ES-I3 (cell line): ENCODE results near the gene SLPI.

Source experiments
- H3K36me3 ChIP-seq: 2 replicates; pipeline ENCODE4 v1.6.1; 2013; ENCODE audit warnings: mild to moderate bottlenecking, low read length, control low read depth, moderate library complexity; ENCODE audit not compliant: insufficient read depth
- H3K4me1 ChIP-seq: 2 replicates; pipeline ENCODE4 v1.6.1; 2013; ENCODE audit warnings: mild to moderate bottlenecking, control low read depth, low read length; ENCODE audit not compliant: insufficient read depth
- H3K9ac ChIP-seq: 2 replicates; pipeline ENCODE4 v1.6.1; 2013; ENCODE audit warnings: low read depth, mild to moderate bottlenecking, low read length, moderate library complexity
- H3K9me3 ChIP-seq: 2 replicates; pipeline ENCODE4 v1.6.1; 2013; ENCODE audit warnings: mild to moderate bottlenecking, low read length, moderate library complexity; ENCODE audit not compliant: control insufficient read depth, insufficient read depth

Gene SLPI

DNA sequence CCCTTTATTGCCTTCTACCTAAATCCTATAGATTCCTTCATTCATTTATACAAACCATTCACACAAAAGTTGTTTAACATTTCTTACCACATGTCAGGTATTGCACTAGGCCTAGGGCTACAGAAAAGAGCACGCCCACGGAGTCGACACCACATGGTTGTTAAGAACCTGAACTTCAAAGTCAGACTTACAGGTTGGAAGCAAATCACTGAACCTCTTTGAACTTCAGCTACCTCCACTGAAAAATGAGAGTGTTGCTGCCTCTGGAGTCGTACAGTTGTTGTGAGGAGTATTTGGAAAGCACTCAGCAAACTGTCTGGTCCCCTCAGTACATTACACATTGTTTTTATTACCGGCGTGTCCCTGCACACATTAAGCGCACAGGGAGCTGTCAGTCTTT, 3.3 kb upstream of the SLPI start:
- Histone ChIP-seq H3K36me3 (no peaks in the 10 kb centered on the region), H3K9me3 (no peaks in the 10 kb centered on the region), H3K4me1 (peaks cover 4% of the 10 kb centered on the region), H3K9ac (no peak overlapping the region)

- Histone ChIP-seq H3K4me1 (peaks cover 4% of the 10 kb centered on the region), H3K9ac (no peak overlapping the region), H3K9me3 (no peaks in the 10 kb centered on the region)
These were observed 2.8 kb upstream of the SLPI start for GRCh38 chr20:45257161-45257560.

GRCh38 chr20:45253261-45253660, 1.1 kb downstream of the SLPI start:
- H3K36me3 ChIP-seq, result no peaks in the 10 kb centered on the region
- no peaks in the 10 kb centered on the region for H3K4me1 ChIP-seq
- no peak overlapping the region for H3K9ac ChIP-seq
- H3K9me3 ChIP-seq, result no peaks in the 10 kb centered on the region

More at GRCh38 chr20:45257161-45257560, 2.8 kb upstream of the SLPI start:
- H3K36me3 ChIP-seq, result no peaks in the 10 kb centered on the region

DNA sequence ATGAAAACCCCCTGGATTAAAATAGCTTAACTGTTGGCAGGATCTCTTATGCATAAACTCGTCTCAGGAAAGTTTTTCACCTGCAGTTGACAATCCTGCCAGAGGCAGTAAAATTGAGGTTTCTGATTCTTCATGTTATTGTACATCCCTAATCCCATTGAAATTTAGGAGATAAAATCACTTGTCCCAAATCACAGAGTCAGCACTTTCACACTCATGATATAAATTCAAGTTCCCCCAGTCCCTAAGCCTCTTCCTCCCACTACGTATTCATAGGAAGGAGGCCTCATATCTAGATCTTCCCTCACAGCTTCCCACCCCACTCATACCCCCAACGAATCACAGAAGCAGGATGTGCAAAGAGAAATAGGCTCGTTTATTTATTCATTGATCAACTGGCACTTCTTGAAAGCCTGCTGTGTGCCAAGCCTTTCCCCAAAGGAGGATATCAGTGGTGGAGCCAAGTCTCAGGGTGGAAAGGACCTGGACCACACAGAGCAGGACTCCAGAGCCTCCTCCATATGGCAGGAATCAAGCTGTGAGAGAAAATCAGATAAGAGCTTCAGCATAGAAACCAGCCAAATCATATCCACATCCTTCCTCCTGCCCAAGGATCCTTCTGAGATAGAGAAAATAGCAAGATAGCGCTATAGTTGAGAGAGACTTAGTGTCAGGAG, 2.3 kb downstream of the SLPI start:
- H3K4me1 ChIP-seq, result no peaks in the 10 kb centered on the region
- no peaks in the 10 kb centered on the region for H3K36me3 ChIP-seq
- no peaks in the 10 kb centered on the region for H3K9me3 ChIP-seq
- H3K9ac ChIP-seq, result no peak overlapping the region

- Histone ChIP-seq H3K9me3 (no peaks in the 10 kb centered on the region), H3K36me3 (no peaks in the 10 kb centered on the region), H3K9ac (no peak overlapping the region), H3K4me1 (no peaks in the 10 kb centered on the region)
These were observed 5.8 kb downstream of the SLPI start for GRCh38 chr20:45248609-45249008.

GRCh38 chr20:45247865-45248264, 6.5 kb downstream of the SLPI start:
- Histone ChIP-seq H3K9me3 (no peaks in the 10 kb centered on the region), H3K36me3 (no peaks in the 10 kb centered on the region), H3K4me1 (no peaks in the 10 kb centered on the region), H3K9ac (no peak overlapping the region)

- H3K9ac ChIP-seq, result no peak overlapping the region
- H3K9me3 ChIP-seq, result no peaks in the 10 kb centered on the region
- no peaks in the 10 kb centered on the region for H3K36me3 ChIP-seq
- H3K4me1 ChIP-seq, result no peaks in the 10 kb centered on the region
These were observed 8.3 kb downstream of the SLPI start for GRCh38 chr20:45246109-45246508.

GRCh38 chr20:45238139-45238538, 16.2 kb downstream of the SLPI start:
- Histone ChIP-seq H3K9me3 (no peaks in the 10 kb centered on the region; the same call in 1 of the 2 replicates), H3K4me1 (no peaks in the 10 kb centered on the region), H3K9ac (no peak overlapping the region), H3K36me3 (no peaks in the 10 kb centered on the region)

- Histone ChIP-seq H3K9ac (no peak overlapping the region), H3K9me3 (no peaks in the 10 kb centered on the region; the same call in 1 of the 2 replicates), H3K4me1 (no peaks in the 10 kb centered on the region), H3K36me3 (no peaks in the 10 kb centered on the region)
These were observed 18.4 kb downstream of the SLPI start for GRCh38 chr20:45235995-45236394.

GRCh38 chr20:45230631-45231030, 23.7 kb downstream of the SLPI start:
- H3K36me3 ChIP-seq, result no peaks in the 10 kb centered on the region
- no peaks in the 10 kb centered on the region; the same call in 1 of the 2 replicates for H3K9me3 ChIP-seq
- no peaks in the 10 kb centered on the region for H3K4me1 ChIP-seq
- H3K9ac ChIP-seq, result no peak overlapping the region

DNA sequence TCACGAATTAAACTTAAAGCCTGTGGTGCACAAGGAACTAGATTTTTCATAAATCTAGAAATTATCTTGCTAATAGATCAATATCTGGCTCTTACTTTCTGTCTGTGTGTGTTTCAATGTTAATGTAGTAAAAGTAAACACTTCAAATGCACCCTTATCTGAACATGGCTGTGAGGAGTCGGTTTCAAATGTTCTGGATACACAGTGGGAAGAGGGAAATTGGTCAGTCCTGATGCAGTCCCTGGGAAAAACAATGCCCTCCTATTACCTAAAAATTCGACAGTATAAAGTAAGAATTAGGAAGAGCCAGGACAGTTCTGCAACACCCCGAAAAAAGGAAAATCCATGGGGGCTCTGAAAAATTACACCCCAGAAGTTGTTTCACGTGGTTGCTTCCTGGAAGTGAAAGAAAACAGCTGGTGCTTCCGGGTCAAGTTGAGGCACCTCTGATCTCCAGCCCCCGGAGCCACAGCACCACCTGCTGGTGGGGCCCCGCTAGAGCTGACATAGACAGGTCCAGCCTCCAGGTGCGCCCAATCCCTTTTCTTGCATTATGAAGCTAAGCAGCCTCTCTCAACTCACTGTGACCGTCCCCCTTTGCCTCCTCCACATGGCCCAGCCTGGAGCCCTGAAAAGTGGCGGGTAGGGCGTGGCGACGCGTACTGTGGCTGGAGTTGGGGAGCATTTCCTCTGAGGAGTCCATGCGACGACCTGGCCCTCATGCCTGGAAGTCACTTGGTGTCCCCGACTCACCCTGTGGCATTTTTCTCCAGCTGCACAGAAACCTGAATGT, 24.9 kb downstream of the SLPI start:
- no peaks in the 10 kb centered on the region for H3K4me1 ChIP-seq
- no peaks in the 10 kb centered on the region; the same call in 1 of the 2 replicates for H3K9me3 ChIP-seq
- no peak overlapping the region for H3K9ac ChIP-seq
- no peaks in the 10 kb centered on the region for H3K36me3 ChIP-seq

DNA sequence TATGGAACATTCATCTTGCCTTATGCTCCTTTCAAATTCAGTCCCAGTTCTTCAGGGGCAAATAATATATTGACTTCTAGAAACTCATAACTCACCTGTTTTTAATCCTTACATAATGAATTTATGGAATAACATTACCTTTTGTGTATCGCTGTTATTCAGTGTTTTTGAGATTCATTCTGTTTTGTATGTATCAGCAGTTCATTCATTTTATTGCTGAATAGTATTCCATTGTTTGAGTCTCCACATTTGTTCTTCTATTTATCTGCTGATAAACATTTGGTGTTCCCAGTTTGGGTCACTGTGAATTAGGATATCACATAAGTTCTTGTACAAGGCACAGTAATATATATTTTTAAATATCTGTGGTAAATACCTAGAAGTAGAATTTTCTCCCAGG, 28.1 kb downstream of the SLPI start:
- no peak overlapping the region for H3K9ac ChIP-seq

DNA sequence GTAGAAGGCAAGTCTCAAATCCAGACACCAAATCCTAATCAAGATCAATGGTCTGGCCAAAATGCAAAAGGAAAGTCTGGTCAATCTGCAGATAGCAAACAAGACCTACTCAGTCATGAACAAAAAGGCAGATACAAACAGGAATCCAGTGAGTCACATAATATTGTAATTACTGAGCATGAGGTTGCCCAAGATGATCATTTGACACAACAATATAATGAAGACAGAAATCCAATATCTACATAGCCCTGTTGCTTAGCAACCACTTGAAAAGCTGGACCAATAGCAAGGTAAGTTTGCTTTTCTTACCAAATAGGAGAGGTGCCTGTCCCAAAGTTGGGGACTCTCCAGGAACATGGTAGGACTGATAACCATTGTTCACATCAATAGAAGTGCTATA, 31.2 kb downstream of the SLPI start:
- Histone ChIP-seq H3K9ac (no peak overlapping the region), H3K4me1 (no peaks in the 10 kb centered on the region), H3K36me3 (no peaks in the 10 kb centered on the region), H3K9me3 (no peaks in the 10 kb centered on the region)

More for the DNA sequence above, 28.1 kb downstream of the SLPI start:
- Histone ChIP-seq H3K4me1 (no peaks in the 10 kb centered on the region), H3K9me3 (no peaks in the 10 kb centered on the region), H3K36me3 (no peaks in the 10 kb centered on the region)

DNA sequence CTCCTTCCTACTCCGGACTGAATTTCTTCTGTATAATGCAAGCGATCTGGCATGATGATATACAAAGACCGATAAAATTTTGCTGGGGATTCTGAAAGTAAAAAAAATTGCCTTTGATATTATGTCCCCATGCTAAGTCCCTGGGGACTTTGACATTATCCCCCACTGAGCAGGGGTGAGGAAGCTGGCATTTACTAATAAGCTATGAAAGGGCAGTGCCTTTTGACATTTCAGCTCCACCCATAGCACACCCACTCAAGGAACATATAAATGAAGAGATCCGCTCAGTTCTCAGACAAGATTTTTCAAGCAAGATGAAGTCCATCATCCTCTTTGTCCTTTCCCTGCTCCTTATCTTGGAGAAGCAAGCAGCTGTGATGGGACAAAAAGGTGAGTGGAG, 33.3 kb downstream of the SLPI start, which contains the start of gene SEMG2:
Gene SEMG2, plus strand, starts transcription at position 298 of the 400 bp plus-strand sequence. Its CDS starts 17 bp downstream, at position 315.
- Histone ChIP-seq H3K36me3 (no peaks in the 10 kb centered on the region), H3K9ac (no peak within 1 kb of the TSS), H3K4me1 (no peaks in the 10 kb centered on the region), H3K9me3 (no peaks in the 10 kb centered on the region)

- no peaks in the 10 kb centered on the region for H3K36me3 ChIP-seq
These were observed 35.7 kb downstream of the SLPI start for GRCh38 chr20:45218636-45219035.

More at GRCh38 chr20:45218636-45219035, 35.7 kb downstream of the SLPI start:
- H3K9ac ChIP-seq, result no peak overlapping the region
- H3K4me1 ChIP-seq, result no peaks in the 10 kb centered on the region
- no peaks in the 10 kb centered on the region for H3K9me3 ChIP-seq
